ENCODE measurements around the gene ASCC3.
"Not testable (repeated sequence)": the region's sequence is repeated elsewhere in the genome, so short reads cannot be mapped to it uniquely, and the experiment has no call there.

ASCC3 gene

DNA sequence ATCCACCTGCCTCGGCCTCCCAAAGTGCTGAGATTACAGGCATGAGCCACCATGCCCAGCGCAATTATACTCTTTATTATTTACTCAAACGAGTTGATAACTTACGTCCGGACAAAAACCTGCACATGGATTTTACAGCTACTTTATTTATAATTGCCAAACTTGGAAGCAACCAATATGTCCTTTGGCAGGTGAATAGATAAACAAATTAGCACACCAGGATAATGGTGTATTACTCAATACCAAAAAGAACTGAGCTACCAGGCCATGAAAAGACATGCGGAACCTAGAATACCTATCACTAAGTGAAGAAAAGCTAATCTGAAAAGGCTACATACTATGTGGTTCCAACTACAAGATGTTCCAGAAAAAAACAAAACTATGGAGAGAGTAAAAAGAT lies 168.1 kb downstream of the ASCC3 start:
- DNase-seq, result no peak

DNA sequence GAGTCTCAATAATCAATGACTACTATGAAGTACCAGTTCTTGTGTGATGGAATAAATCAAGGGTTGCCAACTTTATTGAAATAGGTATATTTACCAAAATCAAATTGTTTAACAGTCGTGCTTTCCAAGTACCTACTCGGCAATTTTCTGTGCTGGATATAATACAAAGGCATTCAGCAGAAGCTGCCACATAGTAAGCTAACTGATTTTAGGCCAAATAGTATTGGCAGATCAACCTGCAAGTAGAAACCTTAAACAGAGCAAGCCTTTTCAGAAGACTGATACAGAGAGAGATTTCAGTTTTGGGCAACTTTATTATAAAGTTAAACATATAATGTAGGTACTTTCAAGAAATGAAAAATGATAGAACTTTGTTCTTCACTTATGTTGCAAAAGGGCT lies 174.6 kb downstream of the ASCC3 start:
- DNase-seq, result no peak

DNA sequence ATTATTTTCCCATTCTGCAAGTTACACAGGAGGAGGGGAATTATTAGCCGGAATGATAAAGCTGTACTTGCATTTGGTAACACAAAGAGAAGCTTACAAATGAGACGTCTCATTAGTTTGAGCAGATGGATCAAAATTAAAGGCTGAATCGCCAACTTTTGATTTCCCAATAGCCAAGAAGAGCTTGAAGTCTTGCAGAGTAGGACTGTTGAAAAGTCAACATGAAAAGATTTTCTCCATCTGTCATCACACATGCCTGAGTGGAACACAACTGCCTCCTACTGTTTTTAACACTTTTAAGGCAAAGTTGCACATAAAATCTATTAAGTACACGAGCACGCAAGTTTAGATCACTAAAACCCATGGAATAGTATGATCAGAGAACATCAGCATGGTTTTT lies 176.2 kb downstream of the ASCC3 start:
- DNase-seq, result no peak

DNA sequence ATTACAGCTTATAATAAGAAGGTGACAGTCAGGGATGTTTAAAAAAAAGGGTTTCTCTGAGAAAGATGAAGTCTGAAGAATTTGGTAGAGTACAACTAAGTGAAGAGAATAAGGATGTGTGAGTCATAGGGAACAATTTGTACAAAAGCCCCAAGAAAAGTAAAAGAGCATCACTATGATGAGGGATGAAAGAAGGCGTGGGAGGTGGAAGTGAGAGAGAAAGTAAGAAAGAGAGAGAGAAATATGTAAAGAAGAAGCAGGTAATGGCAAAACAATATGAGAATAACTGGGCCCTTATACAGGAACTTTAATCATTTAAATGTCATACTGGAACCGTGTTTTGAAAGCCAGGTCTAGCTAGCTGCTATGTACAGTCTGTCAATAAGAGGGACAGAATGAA lies 179.4 kb downstream of the ASCC3 start:
- no peak for DNase-seq

DNA sequence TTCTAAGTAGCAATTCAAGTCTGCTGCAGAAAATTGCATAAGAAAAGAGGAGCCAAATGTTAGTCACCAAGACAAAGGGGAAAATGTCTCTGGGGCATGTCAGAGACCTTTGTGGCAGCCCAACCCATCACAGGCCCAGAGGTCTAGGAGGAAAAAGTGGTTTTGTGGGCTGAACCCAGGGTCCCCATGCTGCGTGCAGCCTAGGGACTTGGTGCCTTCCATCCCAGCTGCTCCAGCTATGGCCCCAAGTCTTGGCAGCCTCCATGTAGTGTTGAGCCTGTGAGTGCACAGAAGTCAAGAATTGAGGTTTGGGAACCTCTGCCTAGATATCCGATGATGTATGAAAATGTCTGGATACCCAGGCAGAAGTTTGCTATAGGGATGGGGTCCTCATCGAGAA lies 181.1 kb downstream of the ASCC3 start:
- no peak for DNase-seq

DNA sequence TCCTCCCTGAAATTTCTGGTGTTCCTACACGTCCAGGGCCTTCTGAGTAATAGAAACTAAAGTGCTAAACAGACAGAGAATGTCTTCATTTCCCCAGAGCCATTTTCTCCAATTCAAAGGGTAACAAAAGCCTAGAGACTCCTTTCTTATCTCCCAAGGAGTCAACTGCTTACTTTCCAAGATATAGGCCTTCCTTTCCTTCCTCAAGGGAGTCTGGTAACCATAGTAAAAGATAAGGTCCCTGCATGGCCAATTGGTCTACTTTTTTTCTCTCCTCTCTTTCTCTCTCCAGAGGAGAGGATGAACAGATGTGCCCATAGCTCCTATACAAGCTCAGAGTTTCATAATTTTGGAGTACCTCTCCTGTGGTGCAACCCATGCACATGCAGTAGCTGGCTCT lies 185.7 kb downstream of the ASCC3 start:
- no peak for DNase-seq

DNA sequence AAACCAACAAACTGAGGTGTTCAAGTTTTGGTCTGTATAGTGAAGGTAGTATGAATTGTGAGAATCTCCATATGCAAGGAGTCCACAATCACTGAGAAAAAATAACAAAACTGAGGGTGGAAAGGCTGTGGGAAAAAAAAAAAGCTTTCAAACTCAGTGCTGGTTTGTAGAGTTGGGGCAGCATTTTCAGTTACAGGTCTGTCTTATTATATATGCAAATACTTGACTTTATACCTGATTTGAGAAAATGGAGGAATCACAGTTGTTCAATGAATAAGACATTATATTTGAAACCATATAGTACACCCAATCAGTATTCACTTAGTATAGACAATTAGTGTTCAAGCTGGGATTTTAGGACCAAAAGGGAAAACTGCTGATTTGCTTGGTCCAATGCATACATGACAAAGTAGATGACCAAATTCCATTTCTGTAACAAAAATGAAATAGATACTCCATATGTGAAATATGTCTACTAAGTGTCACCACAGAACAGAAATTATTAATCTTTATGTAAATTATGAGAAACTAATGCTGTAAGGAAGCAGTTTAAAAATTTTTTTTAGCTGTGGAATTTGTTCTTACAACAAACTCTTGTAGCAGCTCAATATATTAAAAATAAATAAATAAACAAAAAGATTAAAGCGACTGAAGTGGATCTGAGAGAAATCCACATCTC lies 187.7 kb downstream of the ASCC3 start:
- DNase-seq, result no peak

DNA sequence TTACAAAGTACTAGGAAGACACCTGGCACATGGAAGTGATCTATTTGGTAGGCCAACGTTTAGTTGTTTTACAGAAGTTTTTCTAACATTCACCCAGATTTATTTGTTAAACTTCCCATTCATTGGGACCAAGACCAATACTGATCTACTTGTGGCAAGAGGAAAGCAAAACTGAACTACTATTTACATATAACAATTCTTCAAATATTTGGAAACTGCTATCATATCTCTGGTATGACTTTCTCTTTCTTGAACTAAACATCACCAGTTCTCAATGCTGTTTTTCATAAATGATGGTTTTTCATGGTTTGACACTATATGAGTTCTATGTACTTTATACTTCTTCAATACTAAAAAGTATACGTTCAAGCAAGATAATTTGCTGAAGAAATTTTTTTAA lies 189.2 kb downstream of the ASCC3 start:
- no peak for DNase-seq

DNA sequence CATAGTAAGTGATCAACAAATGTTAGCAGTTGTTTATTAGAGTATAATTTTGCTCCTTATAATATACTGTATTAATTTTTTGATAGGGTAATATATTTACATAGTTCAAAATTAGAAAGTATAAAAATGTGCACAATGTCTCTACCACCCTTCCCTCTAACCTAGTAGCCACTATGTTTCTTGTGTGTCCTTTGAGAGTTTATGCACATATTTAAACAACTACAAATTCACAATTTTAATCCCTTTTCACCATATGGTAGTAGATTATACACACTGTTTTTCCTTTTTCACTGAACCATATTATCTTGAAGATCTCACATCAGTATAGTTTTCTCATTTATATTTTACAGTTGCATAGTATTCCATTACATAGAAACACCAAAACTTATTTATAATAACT lies 194.9 kb downstream of the ASCC3 start:
- no peak for DNase-seq

DNA sequence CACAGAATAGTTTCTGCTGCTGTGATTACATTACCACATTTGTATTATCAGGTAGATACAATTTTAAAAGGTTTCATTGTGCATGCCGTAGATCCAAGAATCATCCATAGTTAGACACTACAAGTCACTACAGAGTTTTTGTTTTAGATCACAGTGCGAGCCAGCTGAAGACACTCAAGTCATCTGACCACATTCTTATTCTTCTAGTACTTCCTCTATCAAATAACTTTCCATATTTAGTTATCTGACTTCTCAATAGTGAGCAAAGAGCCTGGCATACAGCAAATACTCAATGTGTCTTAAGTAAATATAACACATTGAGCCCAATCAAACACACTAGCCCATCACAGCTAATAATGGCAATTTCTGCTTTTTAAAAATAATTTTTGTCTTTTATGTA lies 195.4 kb downstream of the ASCC3 start:
- DNase-seq, result no peak

DNA sequence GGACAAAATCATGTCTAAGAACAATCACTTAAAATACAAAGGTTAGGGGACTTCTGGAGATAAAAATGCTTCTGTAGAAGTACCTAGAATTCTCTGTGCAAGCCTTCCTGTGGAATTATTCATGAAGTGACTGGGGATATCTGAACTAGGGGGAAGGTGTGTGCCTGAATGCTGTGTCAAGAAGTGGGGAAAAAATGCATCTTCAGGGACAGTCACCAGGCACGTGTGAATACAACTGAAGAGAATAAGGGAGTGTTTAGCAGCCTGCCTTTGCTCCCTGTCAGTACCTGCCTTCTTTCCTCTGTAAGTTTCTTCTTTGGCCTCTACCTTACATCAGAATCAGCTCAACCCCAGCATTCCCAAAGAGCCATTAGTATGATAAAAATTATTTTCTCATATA lies 201.0 kb downstream of the ASCC3 start:
- no peak for DNase-seq

DNA sequence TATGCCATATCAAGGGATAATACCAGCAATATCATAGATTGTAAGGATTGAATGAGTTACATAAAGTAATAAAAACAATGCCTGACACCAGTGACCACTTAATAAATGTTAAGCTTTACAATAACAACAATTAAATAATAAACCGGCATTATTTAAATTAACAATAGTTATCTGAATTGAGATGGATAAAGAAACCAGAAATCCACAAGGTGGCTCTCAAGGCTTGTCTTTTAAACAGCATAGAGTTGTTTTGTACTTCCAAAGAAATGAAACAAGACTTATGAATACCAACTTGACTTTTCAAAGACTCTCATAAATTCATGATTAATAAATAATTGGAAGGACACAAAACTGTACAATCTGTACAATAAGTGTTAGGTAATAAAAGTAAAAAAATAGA lies 203.1 kb downstream of the ASCC3 start:
- DNase-seq, result no peak

DNA sequence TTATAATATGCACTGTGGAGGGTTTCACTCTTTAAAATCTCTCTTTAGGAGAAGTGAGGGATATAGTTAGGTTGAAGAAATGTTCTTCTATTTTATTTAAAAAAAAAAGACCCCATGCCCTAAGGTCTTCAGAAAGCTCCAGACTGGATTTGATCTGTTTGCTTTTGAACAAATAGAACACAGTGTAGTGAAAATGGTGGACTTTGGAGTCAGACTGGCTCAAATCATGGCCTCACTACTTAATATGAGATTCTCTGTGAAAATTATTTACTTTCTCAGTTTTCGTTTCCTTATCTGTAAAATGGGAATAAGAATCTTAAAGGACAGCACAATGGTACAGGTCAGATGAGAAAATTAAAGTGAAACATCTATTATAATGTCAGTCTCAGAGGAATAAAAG lies 203.9 kb downstream of the ASCC3 start:
- DNase-seq, result no peak

DNA sequence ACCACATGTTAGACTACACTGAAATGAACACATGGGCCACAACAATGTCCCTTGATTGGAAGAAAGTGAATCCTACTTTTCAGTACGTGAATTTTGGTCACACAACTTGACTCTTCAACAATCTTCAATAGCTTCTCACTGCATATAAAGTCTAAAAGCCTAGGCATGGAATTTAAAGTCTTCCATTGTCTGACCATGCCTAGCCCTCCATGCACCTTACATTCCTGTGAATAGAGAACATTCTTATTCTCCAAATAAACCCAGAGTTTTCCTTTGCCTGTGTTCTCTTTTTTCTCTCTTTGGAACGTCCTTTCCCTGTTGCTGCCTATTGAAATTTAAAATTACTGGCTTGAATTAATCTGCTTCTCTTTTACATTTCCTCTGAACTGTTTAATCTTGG lies 207.5 kb downstream of the ASCC3 start:
- DNase-seq, result no peak

DNA sequence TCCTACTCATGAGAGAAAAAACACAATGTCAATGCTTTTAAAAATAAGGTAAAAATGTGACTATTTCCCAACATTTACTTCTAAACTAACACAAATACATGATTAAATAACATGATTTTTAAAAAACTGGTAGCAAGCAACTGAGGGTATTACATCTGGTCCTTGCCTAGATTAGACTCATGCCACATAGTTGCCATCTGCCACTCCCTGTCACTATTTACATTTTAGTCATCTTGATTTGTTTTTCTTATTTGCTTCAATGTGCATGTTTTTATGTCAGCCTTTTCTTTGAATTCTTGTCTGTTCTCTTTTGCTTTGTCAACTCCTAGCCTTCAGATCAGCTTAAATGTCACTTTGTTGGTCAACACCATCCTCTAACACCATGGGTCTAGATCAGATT lies 209.4 kb downstream of the ASCC3 start:
- no peak for DNase-seq

DNA sequence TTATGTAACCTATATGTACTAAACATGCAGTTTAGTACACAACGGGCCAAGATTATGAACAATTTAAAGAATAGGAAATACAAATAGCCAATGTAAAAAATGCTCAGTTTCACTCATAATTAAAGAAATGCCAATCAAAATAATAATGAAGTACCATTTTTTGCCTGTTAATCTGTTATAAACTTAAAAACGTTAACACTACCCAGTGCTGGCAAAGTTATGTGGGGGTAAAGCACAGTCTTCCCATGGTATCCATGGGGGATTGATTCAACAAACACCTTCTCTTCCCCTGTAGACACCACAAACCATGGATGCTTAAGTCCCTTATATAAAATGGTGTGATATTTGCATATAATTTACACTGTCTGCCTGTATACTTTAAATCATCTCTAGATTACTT lies 211.1 kb downstream of the ASCC3 start:
- DNase-seq, result no peak

DNA sequence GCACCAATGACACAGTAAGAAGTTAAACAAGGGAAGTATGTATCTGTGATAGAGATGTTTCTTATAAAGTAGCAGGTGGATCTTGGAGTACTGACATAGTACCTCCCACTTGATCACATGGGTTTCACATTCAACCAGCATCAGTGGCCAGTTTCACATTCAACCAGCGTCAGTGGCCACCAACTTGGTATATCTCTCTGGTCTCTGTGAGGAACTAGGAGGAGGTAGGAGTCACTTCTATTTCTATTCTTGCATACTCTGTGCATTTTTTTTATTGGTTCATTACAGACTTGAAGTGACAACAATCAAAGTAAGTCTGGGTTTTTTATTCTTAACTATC lies 216.1 kb downstream of the ASCC3 start:
- no peak for DNase-seq

DNA sequence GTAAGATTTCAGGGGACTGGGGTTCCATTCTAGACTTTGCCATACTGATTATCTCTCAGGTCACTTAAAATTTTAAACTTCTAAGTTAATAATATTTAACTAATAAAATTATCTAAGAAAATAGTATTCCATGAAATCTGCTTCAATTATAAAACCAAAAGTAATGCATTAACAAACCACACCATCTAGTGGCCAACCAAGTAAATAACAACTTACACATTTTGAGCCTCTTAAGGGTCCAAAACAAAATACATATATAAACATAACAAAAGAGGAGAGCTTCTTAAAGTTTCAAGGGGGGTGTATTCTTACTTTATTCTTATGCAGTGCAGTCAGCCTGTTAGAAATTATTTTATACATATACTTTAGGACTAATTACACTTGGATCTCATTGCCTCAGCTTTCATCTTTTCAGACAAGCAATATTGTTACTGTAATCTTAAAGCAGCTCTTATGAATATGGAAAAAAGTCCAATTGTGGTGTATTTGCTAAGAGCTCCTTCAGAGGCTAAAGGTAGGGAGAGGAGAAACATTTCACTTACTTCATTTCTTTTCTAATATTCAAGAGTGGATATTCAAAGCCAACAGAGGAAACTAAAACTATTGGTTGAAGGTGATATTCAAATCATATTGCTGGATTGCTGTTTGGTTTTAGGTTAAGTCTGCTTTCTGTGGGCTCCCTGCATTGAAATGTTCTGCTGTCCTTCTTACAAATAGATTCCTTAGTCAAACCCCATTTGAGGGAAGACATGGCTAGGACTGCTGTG lies 216.7 kb downstream of the ASCC3 start:
- no peak for DNase-seq

DNA sequence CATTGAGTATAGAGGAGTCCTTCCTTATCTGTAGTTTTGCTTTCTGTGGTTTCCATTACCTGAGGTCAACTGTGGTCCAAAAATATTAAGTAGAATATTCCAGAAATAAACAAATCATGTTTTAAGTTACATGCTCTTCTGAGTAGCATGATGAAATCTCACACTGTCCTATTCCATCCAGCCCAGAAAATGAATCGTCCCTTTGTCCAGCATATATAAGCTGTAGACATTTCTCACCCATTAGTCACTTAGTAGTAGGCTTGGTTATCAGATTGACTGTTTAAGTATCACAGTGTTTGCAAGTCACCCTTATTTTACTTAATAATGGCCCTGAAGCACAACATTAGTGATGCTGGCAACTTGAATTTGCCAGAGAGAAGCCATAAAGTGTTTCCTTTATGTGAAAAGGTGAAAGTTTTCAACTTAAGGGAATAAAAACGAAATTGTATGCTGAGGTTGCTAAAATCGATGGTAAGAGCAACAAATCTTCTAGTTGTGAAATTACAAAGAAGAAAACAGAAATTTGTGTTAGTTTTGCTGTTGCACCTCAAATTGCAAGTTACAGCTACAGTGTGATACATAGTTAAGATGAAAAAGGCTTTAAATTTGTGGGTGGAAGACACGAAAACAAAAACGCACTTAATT lies 217.8 kb downstream of the ASCC3 start:
- DNase-seq, result no peak

DNA sequence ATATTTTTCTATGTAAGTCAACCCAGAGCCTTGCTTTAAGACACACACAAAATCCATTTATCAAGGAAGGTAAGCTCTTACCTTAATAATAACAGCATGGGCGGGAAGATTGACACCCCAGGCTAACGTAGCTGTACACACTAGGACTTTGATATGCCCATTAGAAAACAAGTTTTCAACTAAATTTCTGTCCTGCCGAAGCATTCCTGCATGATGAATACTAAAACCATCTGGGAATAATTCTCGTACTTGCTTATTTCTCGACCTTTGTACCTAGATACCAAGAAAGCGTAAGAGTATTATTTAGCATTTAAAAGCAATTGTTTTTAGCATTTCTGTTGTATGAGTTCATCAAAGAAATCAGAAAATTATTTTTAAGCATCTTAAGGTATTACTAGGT lies 218.9 kb downstream of the ASCC3 start:
- no peak for DNase-seq

DNA sequence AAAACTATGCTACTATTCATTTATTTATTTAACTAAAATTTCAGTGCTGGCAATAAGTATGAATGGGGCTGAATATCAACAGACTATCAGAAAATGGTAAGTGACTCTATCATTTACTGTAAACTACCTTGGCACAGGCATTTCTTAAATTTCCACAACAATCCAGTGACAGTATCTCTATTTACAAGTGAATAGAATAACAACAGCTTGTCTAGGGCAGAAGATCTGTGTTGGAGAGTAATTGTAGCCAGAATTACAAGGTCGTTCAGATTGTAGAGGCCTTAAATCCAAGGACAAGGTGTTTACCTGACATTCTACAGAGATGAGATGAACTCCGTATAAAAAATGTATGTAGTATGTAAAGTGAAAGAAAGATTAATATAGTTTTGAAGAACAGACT lies 222.6 kb downstream of the ASCC3 start:
- DNase-seq, result no peak

DNA sequence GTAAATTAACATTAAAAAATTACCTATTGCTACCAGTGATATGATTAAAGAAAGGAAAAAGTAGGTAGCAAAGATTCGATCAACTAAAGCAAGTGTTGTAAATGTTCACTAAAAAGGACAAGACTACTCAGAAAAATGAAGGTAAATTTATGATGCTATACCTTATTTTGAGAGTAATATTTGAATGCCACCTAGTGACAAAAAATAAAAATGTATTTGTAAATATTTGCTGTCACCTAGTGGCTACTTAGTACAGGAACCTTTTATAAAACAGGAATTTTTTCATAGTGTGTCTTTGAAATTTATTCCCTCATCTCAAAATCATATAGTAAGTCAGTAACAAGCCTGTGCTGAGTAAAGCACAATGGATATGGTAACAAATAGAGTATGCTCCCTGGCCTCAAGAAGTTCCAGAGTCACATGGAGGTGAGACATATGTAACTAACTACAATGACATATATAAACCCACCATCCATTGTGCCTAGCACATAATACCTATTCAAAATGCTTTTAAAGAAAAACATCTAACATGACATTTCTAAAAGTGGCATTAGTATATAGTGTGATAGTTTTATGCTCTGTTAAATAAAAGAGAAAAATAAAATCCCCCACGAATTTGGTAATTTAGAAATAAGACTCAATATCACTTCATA lies 223.3 kb downstream of the ASCC3 start:
- DNase-seq, result no peak

DNA sequence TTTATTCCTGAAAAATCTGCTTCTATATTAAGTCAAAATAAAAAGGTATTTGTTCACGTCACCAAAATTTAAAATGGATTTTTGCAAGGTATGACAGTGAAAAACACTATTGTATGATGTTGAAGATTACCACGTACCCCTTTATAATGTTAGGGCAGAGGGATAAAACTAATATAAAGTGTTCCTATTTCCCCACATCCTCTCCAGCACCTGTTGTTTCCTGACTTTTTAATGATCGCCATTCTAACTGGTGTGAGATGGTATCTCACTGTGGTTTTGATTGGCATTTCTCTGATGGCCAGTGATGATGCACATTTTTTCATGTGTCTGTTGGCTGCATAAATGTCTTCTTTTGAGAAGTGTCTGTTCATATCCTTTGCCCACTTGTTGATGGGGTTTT lies 240.0 kb downstream of the ASCC3 start:
- DNase-seq, result not testable (repeated sequence)
